HG02642 (cell line): ENCODE data around the gene GALM.
"Not testable (repeated sequence)": the region's sequence is repeated elsewhere in the genome, so short reads cannot be mapped to it uniquely, and the experiment has no call there.

Source experiments
- ATAC-seq: cut with Tn5 transposase; IDR thresholded peaks from one replicate; pipeline ENCODE4 v1.9.1; 2021; ENCODE audit warnings: mild to moderate bottlenecking; ENCODE audit not compliant: unreplicated experiment, poor library complexity

Gene GALM

GRCh38 chr2:38672445-38673391 lies 6.8 kb downstream of the GALM start:
- ATAC-seq = no peak

- no peak for ATAC-seq
These were observed 10.8 kb downstream of the GALM start for GRCh38 chr2:38676681-38677080.

DNA sequence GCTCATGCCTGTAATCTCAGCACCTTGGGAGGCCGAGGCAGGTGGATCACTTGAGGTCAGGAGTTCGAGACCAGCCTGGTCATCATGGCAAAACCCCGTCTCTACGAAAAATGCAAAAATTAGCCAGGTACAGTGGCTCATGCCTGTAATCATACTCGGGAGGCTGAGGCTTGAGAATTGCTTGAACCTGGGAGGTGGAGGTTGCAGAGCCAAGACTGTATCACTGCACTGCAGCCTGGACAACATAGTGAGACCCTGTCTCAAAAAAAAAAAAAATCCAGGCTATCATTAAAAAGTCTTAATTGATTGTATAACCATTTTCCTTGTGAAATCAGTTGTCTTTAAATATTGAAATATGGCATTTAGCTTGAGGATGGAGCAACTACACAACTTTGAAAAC lies 15.0 kb downstream of the GALM start:
- not testable (repeated sequence) for ATAC-seq

DNA sequence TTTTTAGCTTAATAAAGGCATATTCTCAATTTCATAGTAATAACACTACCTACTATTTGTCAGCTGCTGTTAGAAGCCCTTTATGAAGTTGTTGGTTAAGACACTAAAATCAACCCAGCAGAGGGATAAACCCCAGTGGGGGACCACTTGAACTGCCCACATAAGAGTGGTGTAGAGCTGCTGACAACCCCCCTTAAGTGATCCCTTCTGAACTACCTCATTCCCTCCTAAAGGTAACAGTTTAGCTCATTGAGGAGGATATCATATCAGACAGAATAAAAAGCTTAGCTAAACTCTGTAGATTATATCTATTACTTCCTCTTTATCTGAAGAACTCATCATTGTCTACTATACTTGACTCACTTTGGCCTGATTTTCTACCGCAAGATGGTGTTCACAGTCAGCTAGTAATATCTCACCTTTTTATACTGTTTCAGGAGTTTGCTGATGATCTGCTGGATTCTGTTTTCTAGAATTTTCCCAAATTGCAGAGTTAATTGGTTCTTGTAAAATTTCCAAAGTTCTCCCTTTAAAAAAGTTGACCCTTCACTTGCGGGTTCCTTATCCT lies 16.2 kb downstream of the GALM start:
- no peak for ATAC-seq

GRCh38 chr2:38682620-38683019 lies 16.7 kb downstream of the GALM start:
- not testable (repeated sequence) for ATAC-seq

DNA sequence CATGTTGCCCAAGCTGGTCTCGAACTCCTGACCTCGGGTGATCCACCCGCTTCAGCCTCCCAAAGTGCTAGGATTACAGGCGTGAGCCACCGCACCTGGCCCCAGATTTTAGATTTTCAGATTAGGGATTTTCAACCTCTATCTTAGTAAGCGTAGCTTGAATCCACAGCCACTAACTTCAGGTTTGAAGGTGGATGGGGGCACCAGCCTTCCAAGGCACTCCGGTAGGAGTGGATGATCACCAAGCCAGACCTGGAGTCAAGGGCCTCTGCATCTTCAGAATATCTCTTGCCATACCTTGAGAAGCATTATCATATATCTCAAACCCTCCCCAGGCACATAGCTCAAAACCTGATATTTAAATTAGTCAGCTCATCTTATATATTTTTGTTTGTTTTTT lies 17.9 kb downstream of the GALM start:
- no peak for ATAC-seq

DNA sequence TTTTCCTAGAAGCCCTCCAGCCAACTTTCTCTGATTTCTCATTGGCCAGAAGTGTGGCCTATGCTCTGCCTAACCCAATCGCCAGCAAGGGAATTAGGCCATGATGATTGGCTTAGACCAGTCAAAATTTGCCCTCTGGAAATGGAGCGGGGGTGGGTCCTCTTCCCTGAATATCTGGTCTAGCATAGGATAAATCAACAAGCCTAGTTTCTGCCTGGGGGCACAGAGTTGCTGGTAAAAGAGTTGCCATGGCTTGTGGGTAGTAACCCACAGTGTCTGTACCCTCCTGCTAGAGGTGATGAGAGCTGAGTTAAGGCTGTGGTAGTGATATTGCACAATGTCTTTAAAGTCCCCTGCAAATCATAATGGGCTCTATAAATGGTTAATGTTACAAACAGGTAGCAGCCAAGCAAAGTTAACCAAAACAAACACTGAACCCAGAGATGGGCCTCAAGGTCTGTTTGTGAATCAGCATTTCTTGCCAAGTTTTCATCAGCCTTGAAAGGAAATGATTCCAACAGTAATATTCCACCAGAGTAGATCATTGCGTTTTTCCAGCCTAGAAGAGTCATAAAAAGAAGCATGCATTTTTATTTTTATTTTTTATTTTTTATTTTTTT lies 19.3 kb downstream of the GALM start:
- ATAC-seq = no peak

DNA sequence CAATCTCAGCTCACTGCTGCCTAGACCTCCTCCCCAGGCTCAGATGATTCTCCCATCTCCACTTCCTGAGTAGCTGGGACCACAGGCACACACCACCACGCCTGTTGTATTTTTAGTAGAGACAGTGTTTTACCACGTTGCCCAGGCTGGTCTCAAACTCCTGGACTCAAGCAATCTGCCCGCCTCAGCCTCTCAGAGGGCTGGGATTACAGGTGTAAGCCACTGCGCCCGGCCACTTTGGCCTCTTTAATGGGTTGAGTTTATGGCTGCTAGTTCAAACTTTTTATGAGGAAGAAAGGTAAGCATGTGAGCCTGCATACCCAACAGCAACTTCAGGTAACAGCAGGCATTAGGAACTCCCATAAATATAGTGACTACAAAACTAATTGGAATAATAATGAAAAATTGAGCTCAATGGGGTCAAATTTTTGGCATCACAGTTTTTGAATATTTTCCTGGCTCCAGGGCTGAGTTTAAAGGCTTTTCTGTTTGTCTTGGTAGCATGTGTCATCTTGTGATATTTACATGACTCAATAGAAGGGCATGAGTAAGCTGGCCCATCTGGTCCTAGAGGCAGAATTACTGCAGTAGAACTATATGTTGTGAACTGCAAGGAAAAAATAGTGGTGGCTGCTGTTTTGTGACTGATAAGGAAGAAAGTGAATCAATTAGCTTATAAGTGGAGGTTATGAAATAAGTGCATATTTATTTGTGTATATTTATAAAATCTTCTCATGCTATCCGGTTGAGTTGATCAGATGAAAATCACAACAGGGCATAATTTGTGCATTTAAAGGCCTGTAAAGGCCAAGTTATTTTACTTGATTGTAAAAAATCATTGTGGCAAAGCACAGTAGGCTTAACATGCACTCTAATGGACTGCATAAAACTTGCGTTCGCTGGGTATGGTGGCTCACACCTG lies 24.8 kb downstream of the GALM start:
- ATAC-seq = no peak

DNA sequence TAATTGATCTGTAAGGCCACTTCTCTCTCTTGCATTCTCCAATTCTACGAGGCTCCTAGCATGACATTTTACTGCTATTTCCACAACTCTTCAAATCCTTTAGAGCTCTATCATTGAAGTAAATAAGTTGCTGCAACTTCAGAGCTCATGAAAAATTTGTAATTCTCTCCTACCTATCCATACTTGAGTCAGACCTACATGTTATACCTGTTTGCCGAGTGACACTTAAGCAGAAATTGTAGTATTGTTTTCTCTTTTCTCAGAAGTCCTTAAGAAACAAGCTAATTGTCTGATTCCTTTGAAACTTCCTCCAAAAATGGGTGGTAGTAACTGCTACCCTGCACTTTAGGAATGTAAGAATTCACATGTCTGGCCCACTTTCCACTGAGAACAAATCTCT lies 26.1 kb downstream of the GALM start:
- no peak for ATAC-seq

DNA sequence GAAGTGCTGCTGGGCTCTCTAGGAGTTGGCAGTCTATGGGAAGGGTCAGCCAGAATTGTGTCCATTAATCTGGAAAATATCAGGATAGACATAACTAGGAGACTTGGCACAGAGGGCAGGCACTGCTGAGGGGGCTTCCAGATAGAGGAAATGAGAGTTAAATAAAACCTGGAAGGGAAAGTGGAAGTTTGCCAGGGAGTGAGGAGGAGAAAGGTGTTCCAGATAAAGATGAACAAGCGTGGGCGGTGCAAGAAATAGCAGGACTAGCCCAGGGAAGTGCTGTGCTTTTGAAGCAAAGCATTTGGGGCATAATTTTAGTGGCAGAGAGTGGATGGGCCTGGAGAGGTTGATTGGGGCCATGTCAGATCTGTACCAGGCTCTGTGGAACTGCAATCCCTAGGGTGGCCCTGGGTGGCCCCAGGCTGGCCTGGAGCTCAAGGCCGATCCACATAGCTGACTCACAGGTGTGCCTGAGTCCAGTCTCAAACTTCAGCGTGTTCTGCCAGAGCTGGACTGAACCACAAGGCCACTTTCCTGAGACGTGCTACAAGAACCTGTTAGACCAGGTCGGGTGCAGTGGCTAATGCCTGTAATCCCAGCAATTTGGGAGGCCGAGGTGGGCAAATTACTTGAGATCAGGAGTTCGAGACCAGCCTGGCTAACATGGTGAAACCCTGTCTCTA lies 26.9 kb downstream of the GALM start:
- ATAC-seq = no peak

DNA sequence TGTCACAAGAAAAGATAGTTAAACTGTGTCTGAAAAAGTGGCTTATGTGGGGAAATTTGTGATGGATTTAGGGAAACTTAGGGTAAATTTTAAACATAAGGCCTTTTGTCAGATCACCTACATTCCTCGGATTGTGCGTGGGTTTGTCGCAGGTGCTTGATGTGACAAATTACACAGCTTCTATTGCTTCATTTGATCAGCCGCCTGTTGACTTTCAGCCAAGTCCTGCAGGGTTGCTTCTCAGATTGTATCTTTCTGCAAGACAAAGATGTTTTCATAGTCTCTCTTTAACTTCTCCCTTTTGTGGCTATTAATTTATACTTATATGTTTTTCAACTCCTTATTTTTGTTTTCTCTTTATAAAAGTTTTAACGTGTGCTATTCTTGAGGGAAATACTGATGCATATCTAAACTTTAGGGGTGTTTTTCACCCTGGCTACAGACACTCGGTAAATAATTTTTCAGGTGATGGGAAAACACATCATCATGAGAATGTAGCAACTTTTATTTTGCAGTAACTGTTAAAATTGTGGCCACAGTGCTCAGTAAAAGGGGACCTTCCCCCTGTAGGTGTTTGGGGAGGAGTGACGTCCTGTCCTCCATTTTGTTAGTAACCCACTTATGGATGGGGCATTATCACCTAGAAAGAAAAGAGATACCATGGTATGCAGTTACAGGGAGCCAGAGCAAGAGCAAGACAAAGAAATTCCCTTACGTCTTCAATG lies 31.4 kb downstream of the GALM start:
- ATAC-seq = no peak

DNA sequence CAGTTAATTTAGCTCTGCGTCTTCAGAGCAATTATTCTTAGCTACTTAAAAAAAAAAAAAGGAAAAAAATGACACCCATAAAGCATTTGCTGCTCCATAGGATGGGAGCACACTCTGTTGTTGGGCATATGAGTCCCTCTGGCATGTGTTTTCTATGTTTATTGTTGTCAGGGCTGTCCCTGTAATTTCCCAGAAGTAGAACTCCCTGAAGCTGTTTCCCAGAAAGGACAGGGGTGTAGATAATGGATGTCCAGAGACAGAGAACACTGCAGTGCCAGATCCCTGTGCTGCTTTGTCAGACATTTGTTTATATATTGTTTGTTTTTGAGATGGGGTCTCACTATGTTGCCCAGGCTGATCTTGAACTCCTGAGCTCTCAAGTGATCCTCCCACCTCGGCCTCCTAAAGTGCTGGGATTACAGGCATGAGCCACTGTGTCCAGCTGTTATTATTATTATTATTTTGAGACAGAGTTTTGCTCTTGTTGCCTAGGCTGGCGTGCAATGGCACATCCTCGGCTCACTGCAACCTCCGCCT lies 32.6 kb downstream of the GALM start:
- no peak for ATAC-seq

- ATAC-seq = no peak
These were observed 34.3 kb downstream of the GALM start for GRCh38 chr2:38700113-38700785.

GRCh38 chr2:38700881-38701458 lies 35.1 kb downstream of the GALM start:
- no peak for ATAC-seq

GRCh38 chr2:38701542-38701941 lies 35.6 kb downstream of the GALM start:
- no peak for ATAC-seq

DNA sequence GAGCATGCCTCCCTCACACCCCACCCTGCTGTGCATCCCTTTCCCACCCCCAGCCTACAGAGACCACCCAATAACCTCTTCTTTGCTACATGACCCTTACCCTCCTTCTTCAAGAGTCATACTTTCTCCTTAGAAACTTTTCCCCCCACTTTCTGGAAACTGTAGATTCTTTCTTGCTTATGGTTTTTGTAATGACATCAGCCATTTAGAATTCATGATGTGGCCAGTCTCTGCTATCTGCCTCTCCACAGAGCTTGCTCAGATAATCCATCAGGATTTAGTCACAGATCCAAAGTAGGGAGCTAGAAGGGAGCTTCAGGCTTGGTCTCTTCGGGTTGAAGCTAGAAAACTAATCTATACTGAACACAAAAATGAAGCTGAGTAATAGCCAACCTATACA lies 36.5 kb downstream of the GALM start:
- no peak for ATAC-seq

DNA sequence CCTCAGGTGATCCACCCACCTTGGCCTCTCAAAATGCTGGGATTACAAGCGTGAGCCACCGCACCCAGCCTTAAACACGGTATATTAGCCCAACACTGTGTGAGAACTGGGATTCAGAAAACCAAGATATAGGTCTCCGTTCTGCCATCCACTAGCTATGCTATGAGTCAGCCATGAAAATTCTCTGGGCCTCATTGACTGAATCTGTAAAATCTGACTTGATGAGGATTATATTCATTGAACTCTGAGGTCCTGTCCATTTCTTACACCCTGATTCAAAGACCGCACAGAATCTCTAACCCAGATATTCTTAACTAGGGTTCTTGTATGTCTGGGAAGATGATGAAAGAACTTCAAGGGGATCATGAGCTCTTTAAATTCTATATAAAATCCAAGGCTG lies 37.4 kb downstream of the GALM start:
- ATAC-seq = not testable (repeated sequence)

DNA sequence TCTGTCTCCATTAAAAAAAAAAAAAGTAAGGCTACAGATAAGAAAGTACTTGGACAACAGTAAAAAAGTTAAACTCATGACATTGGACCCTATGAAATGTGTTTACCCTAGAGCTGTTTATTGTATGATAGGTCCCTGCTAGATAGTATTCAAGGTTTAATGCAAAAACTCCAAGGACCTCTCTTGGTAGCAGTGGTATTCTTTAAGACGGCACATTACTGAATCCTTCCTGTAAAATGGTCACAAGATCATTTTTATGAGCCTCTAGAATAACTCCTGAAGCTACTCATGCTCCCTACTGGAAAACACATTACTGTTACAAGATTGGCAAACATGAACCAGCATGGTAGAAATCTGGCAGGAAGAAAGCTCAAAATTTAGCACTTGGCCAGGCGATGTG lies 38.8 kb downstream of the GALM start:
- ATAC-seq = no peak
